Measurements from ENCODE around the gene EP400.

DNA sequence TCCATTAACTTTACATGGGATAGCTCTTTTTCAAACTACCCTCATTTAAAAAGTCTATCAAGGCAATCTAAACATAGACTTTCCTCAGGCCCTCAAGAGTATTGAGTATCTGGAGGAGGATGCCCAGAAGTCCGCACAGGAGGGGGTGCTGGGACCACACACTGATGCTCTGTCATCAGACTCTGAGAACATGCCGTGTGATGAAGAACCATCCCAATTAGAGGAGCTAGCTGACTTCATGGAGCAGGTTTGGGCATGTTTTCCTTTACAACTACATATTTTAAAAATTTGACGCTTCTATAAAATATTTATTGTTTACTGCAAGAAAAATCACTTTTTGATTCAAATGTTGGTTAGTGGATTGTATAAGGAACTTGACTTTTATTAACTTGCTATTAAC lies 93.5 kb downstream of the EP400 start:
- TF ChIP-seq, protein P1, sequence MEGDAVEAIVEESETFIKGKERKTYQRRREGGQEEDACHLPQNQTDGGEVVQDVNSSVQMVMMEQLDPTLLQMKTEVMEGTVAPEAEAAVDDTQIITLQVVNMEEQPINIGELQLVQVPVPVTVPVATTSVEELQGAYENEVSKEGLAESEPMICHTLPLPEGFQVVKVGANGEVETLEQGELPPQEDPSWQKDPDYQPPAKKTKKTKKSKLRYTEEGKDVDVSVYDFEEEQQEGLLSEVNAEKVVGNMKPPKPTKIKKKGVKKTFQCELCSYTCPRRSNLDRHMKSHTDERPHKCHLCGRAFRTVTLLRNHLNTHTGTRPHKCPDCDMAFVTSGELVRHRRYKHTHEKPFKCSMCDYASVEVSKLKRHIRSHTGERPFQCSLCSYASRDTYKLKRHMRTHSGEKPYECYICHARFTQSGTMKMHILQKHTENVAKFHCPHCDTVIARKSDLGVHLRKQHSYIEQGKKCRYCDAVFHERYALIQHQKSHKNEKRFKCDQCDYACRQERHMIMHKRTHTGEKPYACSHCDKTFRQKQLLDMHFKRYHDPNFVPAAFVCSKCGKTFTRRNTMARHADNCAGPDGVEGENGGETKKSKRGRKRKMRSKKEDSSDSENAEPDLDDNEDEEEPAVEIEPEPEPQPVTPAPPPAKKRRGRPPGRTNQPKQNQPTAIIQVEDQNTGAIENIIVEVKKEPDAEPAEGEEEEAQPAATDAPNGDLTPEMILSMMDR (IDR thresholded peaks at IDR 0.05) = no peak
- no peak for TF ChIP-seq POLR2AphosphoS5 (IDR thresholded peaks at IDR 0.05)
- TF ChIP-seq EP300 (IDR thresholded peaks at IDR 0.05) = no peak

Measured in upper lobe of left lung (tissue), 4 donors.